Astrocyte (in vitro differentiated cells and primary cell): ENCODE results near the gene AGTPBP1. TPM values are rescaled to one million over a fixed set of nuclear protein-coding genes. Genes with fewer than 3 reads are reported as not detected.
A peak's percentile ranks its signal among the peaks of the same experiment; 100 is the strongest.

ENCODE experiments used
- DNase-seq: peaks from one replicate; pipeline ENCODE4 v3.0.0-alpha.2; 2010; ENCODE audit warnings: low read depth
- FAIRE-seq: peaks from 2 replicates; lab custom pipeline; 2011; peaks lifted over from hg19 to GRCh38; lab: Jason Lieb, UNC
- H2AFZ ChIP-seq: 2 replicates; pipeline ENCODE4 v1.6.0; 2012; ENCODE audit warnings: low read depth, low read length, inconsistent platforms
- H3K27ac ChIP-seq: 2 replicates; pipeline ENCODE4 v1.5.1; 2011; ENCODE audit warnings: low read depth, low read length, inconsistent platforms
- H3K27me3 ChIP-seq: 2 replicates; pipeline ENCODE4 v1.6.0; 2011; ENCODE audit warnings: low read length, inconsistent platforms; ENCODE audit not compliant: insufficient read depth
- H3K36me3 ChIP-seq: 2 replicates; pipeline ENCODE4 v1.5.1; 2011; ENCODE audit warnings: low read length, inconsistent platforms; ENCODE audit not compliant: insufficient read depth
- H3K4me1 ChIP-seq: 2 replicates; pipeline ENCODE4 v1.5.1; 2011; ENCODE audit warnings: low read length, inconsistent platforms; ENCODE audit not compliant: insufficient read depth
- H3K4me2 ChIP-seq: 2 replicates; pipeline ENCODE4 v1.6.0; 2012; ENCODE audit warnings: low read length, inconsistent platforms
- H3K4me3 ChIP-seq: 2 replicates; pipeline ENCODE4 v1.5.1; 2011; ENCODE audit warnings: low read depth, mild to moderate bottlenecking, low read length, inconsistent platforms; ENCODE audit not compliant: insufficient read depth
- H3K79me2 ChIP-seq: 2 replicates; pipeline ENCODE4 v1.6.0; 2012; ENCODE audit warnings: mild to moderate bottlenecking, low read length, inconsistent platforms; ENCODE audit not compliant: insufficient read depth
- H3K9ac ChIP-seq: 2 replicates; pipeline ENCODE4 v1.6.0; 2012; ENCODE audit warnings: mild to moderate bottlenecking, low read length, inconsistent platforms
- H3K9me3 ChIP-seq: 2 replicates; pipeline ENCODE4 v1.5.1; 2012; ENCODE audit warnings: low read depth, mild to moderate bottlenecking, low read length, inconsistent platforms; ENCODE audit not compliant: insufficient read depth
- H4K20me1 ChIP-seq: 2 replicates; pipeline ENCODE4 v1.6.0; 2012; ENCODE audit warnings: low read length, inconsistent platforms; ENCODE audit not compliant: insufficient read depth
- H3K27ac Mint-ChIP-seq: one replicate; pipeline ENCODE4 v1.8.0; 2021; ENCODE audit warnings: mild to moderate bottlenecking, mixed read lengths; ENCODE audit not compliant: unreplicated experiment
- H3K27me3 Mint-ChIP-seq: one replicate; pipeline ENCODE4 v1.8.0; 2021; ENCODE audit warnings: low read depth, mixed read lengths; ENCODE audit not compliant: unreplicated experiment
- H3K36me3 Mint-ChIP-seq: one replicate; pipeline ENCODE4 v1.8.0; 2021; ENCODE audit warnings: low read depth, mixed read lengths; ENCODE audit not compliant: unreplicated experiment
- H3K4me1 Mint-ChIP-seq: one replicate; pipeline ENCODE4 v1.8.0; 2021; ENCODE audit warnings: low read depth, mixed read lengths; ENCODE audit not compliant: unreplicated experiment
- H3K4me3 Mint-ChIP-seq: one replicate; pipeline ENCODE4 v1.8.0; 2021; ENCODE audit warnings: mild to moderate bottlenecking, moderate library complexity, mixed read lengths; ENCODE audit not compliant: unreplicated experiment
- H3K9me3 Mint-ChIP-seq: one replicate; pipeline ENCODE4 v1.8.0; 2021; ENCODE audit warnings: mild to moderate bottlenecking, mixed read lengths; ENCODE audit not compliant: unreplicated experiment
- CTCF ChIP-seq: IDR thresholded peaks from 2 replicates; pipeline ENCODE4 v1.5.1; 2011; ENCODE audit warnings: low read depth, mild to moderate bottlenecking, inconsistent platforms, low read length, moderate library complexity; ENCODE audit not compliant: insufficient read depth
- EZH2 ChIP-seq: IDR thresholded peaks from 2 replicates; pipeline ENCODE4 v1.6.1; 2012; ENCODE audit warnings: mild to moderate bottlenecking, low read length, inconsistent platforms; ENCODE audit not compliant: insufficient read depth
- total RNA-seq: library from RNA; stranded (reverse); gene quantifications from 2 replicates; pipeline ENCODE4 v1.2.1, GENCODE V29; 2021

The AGTPBP1 gene
- total RNA-seq, 1 donor from 2014 or later, result 30.0 TPM

GRCh38 chr9:85703398-85703797, 38.4 kb downstream of the AGTPBP1 start:
- peak; percentile 2 for DNase-seq
- Histone ChIP-seq H3K4me2 (no peak overlapping the region), H3K27me3 (no peaks in the 10 kb centered on the region), H3K4me1 (no peaks in the 10 kb centered on the region), H3K9ac (no peak overlapping the region), H3K27ac (no peak overlapping the region), H3K9me3 (no peaks in the 10 kb centered on the region), H4K20me1 (peaks cover 7% of the 10 kb centered on the region), H2AFZ (no peak overlapping the region), H3K79me2 (no peaks in the 10 kb centered on the region), H3K36me3 (no peaks in the 10 kb centered on the region), H3K4me3 (no peak overlapping the region)
- TF ChIP-seq EZH2 (no peak), CTCF (no peak)
- Mint-ChIP-seq H3K36me3 (peaks cover 4% of the 10 kb centered on the region), H3K27me3 (no peaks in the 10 kb centered on the region), H3K4me3 (no peak overlapping the region), H3K27ac (no peak overlapping the region), H3K4me1 (peaks cover 7% of the 10 kb centered on the region), H3K9me3 (no peaks in the 10 kb centered on the region)
- no peak for FAIRE-seq

GRCh38 chr9:85702726-85703289, 38.9 kb downstream of the AGTPBP1 start:
- DNase-seq, result no peak
- Histone ChIP-seq H3K79me2 (no peaks in the 10 kb centered on the region), H2AFZ (no peak overlapping the region), H3K4me3 (no peak overlapping the region), H3K27ac (no peak overlapping the region), H3K4me2 (no peak overlapping the region), H4K20me1 (peaks cover 7% of the 10 kb centered on the region), H3K36me3 (no peaks in the 10 kb centered on the region), H3K4me1 (no peaks in the 10 kb centered on the region), H3K9ac (no peak overlapping the region), H3K9me3 (no peaks in the 10 kb centered on the region), H3K27me3 (no peaks in the 10 kb centered on the region)
- no peaks in the 10 kb centered on the region for H3K9me3 Mint-ChIP-seq
- no peaks in the 10 kb centered on the region for H3K36me3 Mint-ChIP-seq
- peaks cover 7% of the 10 kb centered on the region for H3K4me1 Mint-ChIP-seq
- no peak for FAIRE-seq
- H3K27me3 Mint-ChIP-seq, result no peaks in the 10 kb centered on the region
- no peak for TF ChIP-seq CTCF
- TF ChIP-seq EZH2, result no peak
- H3K4me3 Mint-ChIP-seq, result no peak overlapping the region
- no peak overlapping the region for H3K27ac Mint-ChIP-seq

GRCh38 chr9:85702191-85702590, 39.6 kb downstream of the AGTPBP1 start:
- no peak for TF ChIP-seq CTCF
- no peak for DNase-seq
- H4K20me1 ChIP-seq, result peaks cover 7% of the 10 kb centered on the region
- H3K9ac ChIP-seq, result no peak overlapping the region
- H3K4me2 ChIP-seq, result no peak overlapping the region
- FAIRE-seq, result no peak
- no peaks in the 10 kb centered on the region for H3K36me3 ChIP-seq
- no peak overlapping the region for H2AFZ ChIP-seq
- H3K27ac ChIP-seq, result no peak overlapping the region
- H3K4me3 ChIP-seq, result no peak overlapping the region
- H3K9me3 Mint-ChIP-seq, result no peaks in the 10 kb centered on the region
- no peaks in the 10 kb centered on the region for H3K9me3 ChIP-seq
- no peaks in the 10 kb centered on the region for H3K27me3 ChIP-seq
- H3K79me2 ChIP-seq, result no peaks in the 10 kb centered on the region
- H3K27me3 Mint-ChIP-seq, result no peaks in the 10 kb centered on the region
- no peaks in the 10 kb centered on the region for H3K36me3 Mint-ChIP-seq
- H3K4me1 Mint-ChIP-seq, result peaks cover 7% of the 10 kb centered on the region
- no peaks in the 10 kb centered on the region for H3K4me1 ChIP-seq
- no peak overlapping the region for H3K4me3 Mint-ChIP-seq
- no peak overlapping the region for H3K27ac Mint-ChIP-seq
